22Rv1 (cell line): ENCODE results near the gene TAX1BP3.

Experiments used
- ZFX ChIP-seq: fragments of 450-650 bp; IDR thresholded peaks from 2 replicates; pipeline ENCODE4 v1.6.1; 2017; ENCODE audit warnings: antibody characterized with exemption, borderline replicate concordance
- TF ChIP-seq, protein P1 (sequence below): fragments of 450-650 bp; IDR thresholded peaks from 2 replicates; pipeline ENCODE4 v1.5.1; 2017; ENCODE audit warnings: mild to moderate bottlenecking

DNA sequence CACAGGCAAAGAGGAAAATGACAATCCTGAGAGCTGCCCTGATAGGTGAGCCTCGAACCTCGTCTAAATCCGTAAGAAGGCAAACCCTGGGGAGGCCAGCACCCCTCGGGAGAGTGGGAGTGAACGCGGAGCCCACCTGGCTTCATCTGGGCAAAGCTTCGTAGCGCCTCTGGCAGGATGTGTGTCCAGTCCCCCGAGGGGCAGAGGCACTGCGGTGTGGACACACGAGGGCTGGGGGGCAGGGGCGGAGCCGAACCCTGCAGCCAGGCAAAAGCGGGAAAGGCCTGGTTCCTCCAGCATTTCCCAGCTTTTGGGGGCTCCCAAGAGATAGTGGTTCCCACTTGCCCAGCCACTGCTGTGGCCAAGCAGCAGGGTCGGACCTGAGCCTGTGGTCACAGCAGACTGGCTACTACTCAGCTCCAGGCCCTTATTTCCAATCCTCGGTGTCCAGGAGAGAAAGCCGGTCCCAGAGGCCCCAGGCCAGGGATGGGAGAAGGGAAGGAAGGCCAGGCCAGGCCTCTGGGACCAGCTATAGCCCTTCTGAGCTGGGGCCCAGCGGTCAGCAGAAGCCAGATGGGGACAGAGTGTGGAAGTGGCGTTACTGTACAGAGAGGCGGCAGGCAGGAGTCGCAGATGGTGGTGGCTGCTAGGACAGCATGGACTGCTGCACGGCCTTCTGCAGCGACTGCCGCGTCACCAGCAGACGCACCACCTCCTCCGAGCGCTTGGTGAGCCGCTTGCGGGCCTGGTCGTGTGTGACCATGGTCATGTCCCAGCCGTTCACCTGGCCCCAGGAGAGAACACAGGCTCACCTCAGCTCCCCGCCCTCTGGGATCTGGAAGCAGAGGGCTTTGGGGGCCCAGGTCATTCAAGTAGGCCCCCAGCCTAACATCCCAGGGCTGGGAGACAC is 5.0 kb downstream of the TAX1BP3 start:
- TF ChIP-seq, protein P1, sequence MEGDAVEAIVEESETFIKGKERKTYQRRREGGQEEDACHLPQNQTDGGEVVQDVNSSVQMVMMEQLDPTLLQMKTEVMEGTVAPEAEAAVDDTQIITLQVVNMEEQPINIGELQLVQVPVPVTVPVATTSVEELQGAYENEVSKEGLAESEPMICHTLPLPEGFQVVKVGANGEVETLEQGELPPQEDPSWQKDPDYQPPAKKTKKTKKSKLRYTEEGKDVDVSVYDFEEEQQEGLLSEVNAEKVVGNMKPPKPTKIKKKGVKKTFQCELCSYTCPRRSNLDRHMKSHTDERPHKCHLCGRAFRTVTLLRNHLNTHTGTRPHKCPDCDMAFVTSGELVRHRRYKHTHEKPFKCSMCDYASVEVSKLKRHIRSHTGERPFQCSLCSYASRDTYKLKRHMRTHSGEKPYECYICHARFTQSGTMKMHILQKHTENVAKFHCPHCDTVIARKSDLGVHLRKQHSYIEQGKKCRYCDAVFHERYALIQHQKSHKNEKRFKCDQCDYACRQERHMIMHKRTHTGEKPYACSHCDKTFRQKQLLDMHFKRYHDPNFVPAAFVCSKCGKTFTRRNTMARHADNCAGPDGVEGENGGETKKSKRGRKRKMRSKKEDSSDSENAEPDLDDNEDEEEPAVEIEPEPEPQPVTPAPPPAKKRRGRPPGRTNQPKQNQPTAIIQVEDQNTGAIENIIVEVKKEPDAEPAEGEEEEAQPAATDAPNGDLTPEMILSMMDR, result no peak
- TF ChIP-seq ZFX, result no peak
